ENCODE measurements around the gene RABGGTA. TPM values are rescaled to one million over a fixed set of nuclear protein-coding genes. Genes with fewer than 3 reads are reported as not detected.

RABGGTA gene
- total RNA-seq, 1 donor from 2014 or later = 38.4 TPM

DNA sequence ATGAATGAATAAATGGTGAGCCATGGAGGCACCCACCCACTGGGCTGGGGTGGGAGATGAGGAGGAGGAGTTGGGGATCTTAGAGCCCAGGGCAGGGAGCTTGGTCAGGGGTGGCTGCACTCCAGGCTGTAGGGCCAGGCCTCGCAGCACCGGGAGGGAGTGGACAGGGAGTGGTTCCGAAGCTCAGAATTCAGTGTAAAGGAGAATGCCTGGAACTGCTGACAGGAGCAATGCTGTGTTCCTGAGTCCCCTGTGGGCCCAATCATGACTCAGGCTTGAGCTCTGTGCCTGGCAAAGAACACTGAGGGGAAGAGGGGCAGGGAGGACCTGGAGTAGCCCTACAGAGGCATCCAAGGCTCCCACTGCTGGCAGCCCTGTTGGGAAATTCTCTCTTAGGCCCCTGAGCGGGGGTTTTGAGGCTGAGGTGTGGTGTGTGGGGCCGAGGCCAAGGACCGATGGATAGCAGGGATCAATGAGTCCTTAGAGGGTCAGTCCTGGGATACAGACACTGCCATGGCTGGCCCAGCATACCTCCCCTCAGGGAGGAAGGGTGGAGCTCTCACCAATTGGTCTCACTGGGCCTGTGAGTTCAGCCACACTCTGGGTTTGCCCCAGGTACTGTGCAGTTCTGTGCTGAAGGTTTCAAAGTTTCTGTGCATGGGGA is 9.5 kb upstream of the RABGGTA start:
- no peak for DNase-seq (ENCODE audit: low spot score)
- no peaks in the 10 kb centered on the region for H3K36me3 Mint-ChIP-seq (ENCODE audit: low read depth)
- no peak overlapping the region for H3K27ac Mint-ChIP-seq
- intact Hi-C loops (cut with micrococcal nuclease) = no loop called here
- H3K4me3 Mint-ChIP-seq (ENCODE audit: low read depth) = no peak overlapping the region
- peaks cover 9% of the 10 kb centered on the region for H3K27me3 Mint-ChIP-seq (ENCODE audit: low read depth)
- H3K4me1 Mint-ChIP-seq (ENCODE audit: low read depth) = peaks cover 19% of the 10 kb centered on the region
- H3K9me3 Mint-ChIP-seq = no peaks in the 10 kb centered on the region

GRCh38 chr14:24279301-24280186 is 8.1 kb upstream of the RABGGTA start:
- peaks cover 9% of the 10 kb centered on the region for H3K27me3 Mint-ChIP-seq (ENCODE audit: low read depth)
- H3K9me3 Mint-ChIP-seq = no peaks in the 10 kb centered on the region
- intact Hi-C loops (cut with micrococcal nuclease) = no loop called here
- peak overlapping the region; percentile 30 for H3K27ac Mint-ChIP-seq
- H3K36me3 Mint-ChIP-seq (ENCODE audit: low read depth) = no peaks in the 10 kb centered on the region
- DNase-seq (ENCODE audit: low spot score) = no peak
- no peak overlapping the region for H3K4me3 Mint-ChIP-seq (ENCODE audit: low read depth)
- peaks cover 19% of the 10 kb centered on the region for H3K4me1 Mint-ChIP-seq (ENCODE audit: low read depth)

DNA sequence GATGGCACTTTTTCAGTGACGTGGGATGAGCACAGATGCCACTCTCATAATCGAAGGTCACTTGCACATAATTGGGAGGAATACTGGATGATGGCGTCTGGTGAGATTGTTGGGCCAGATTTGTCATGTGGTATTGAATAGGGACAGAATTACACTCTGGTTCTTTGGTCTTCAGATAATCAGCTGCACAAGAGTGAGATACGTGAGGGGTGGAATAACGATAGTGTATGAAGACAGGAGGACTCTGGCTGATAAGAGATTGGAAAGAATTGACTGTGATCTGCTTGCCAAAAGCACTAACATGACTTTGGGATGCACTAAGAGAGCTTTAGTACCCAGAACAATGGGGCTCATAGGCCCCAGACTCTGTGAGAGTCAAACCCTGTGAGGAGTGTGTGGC is 7.0 kb upstream of the RABGGTA start:
- Mint-ChIP-seq H3K27me3 (ENCODE audit: low read depth) (peaks cover 9% of the 10 kb centered on the region), H3K9me3 (no peaks in the 10 kb centered on the region), H3K27ac (peak overlapping the region; percentile 36), H3K36me3 (ENCODE audit: low read depth) (no peaks in the 10 kb centered on the region), H3K4me1 (ENCODE audit: low read depth) (peaks cover 29% of the 10 kb centered on the region), H3K4me3 (ENCODE audit: low read depth) (no peak overlapping the region)
- intact Hi-C loops (cut with micrococcal nuclease) = no loop called here
- DNase-seq (ENCODE audit: low spot score) = no peak

GRCh38 chr14:24277606-24278321 is 6.4 kb upstream of the RABGGTA start:
- intact Hi-C loops (cut with micrococcal nuclease) = no loop called here
- peaks cover 32% of the 10 kb centered on the region for H3K4me1 Mint-ChIP-seq (ENCODE audit: low read depth)
- DNase-seq (ENCODE audit: low spot score) = no peak

GRCh38 chr14:24277071-24277470 is 5.7 kb upstream of the RABGGTA start:
- no peaks in the 10 kb centered on the region for H3K36me3 Mint-ChIP-seq (ENCODE audit: low read depth)
- H3K27ac Mint-ChIP-seq = no peak overlapping the region

More at GRCh38 chr14:24277606-24278321, 6.4 kb upstream of the RABGGTA start:
- Mint-ChIP-seq H3K9me3 (no peaks in the 10 kb centered on the region), H3K36me3 (ENCODE audit: low read depth) (no peaks in the 10 kb centered on the region), H3K4me3 (ENCODE audit: low read depth) (no peak overlapping the region), H3K27me3 (ENCODE audit: low read depth) (peaks cover 9% of the 10 kb centered on the region), H3K27ac (no peak overlapping the region)

GRCh38 chr14:24274101-24274543 is 2.7 kb upstream of the RABGGTA start:
- Mint-ChIP-seq H3K9me3 (no peaks in the 10 kb centered on the region), H3K36me3 (ENCODE audit: low read depth) (peaks cover 3% of the 10 kb centered on the region), H3K4me3 (ENCODE audit: low read depth) (peak overlapping the region; percentile 0), H3K27ac (peak overlapping the region; percentile 74), H3K27me3 (ENCODE audit: low read depth) (peaks cover 2% of the 10 kb centered on the region), H3K4me1 (ENCODE audit: low read depth) (peaks cover 43% of the 10 kb centered on the region)
- DNase-seq (ENCODE audit: low spot score) = peak; percentile 31
- intact Hi-C loops (cut with micrococcal nuclease) = loop anchor here (1.0 kb wide), 3 partner anchors 15 to 27 kb away; no protein-coding TSS in a partner anchor

More at GRCh38 chr14:24277071-24277470, 5.7 kb upstream of the RABGGTA start:
- no peak overlapping the region for H3K4me3 Mint-ChIP-seq (ENCODE audit: low read depth)
- peaks cover 9% of the 10 kb centered on the region for H3K27me3 Mint-ChIP-seq (ENCODE audit: low read depth)
- peaks cover 39% of the 10 kb centered on the region for H3K4me1 Mint-ChIP-seq (ENCODE audit: low read depth)
- no peak for DNase-seq (ENCODE audit: low spot score)
- H3K9me3 Mint-ChIP-seq = no peaks in the 10 kb centered on the region
- intact Hi-C loops (cut with micrococcal nuclease) = no loop called here

- Mint-ChIP-seq H3K27ac (peak overlapping the region; percentile 74), H3K4me1 (ENCODE audit: low read depth) (peaks cover 37% of the 10 kb centered on the region), H3K36me3 (ENCODE audit: low read depth) (peaks cover 7% of the 10 kb centered on the region), H3K27me3 (ENCODE audit: low read depth) (no peaks in the 10 kb centered on the region), H3K9me3 (no peaks in the 10 kb centered on the region), H3K4me3 (ENCODE audit: low read depth) (peak overlapping the region; percentile 13)
- intact Hi-C loops (cut with micrococcal nuclease) = no loop called here
- no peak for DNase-seq (ENCODE audit: low spot score)
Observed at GRCh38 chr14:24273422-24273998, 2.1 kb upstream of the RABGGTA start.

DNA sequence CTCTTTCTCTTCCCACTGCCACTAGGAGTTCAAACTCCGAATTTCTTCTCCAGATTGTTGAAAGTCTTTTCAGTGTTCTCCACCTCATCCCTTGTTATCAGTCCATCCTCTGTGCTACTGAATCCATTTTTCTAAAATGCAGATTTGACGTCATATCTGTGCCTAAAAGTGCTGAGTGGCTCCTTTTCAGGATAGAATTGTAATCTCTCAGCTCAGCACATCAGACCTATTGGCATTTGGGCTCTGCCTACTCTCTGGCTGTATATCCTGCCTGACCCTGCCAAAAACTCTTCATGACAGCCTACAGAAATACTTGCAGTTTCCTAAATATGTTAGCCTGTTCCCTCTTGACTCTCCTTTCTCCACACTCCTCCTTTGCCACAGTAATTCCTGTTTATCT is 1.1 kb upstream of the RABGGTA start:
- H3K27me3 Mint-ChIP-seq (ENCODE audit: low read depth) = no peaks in the 10 kb centered on the region
- H3K4me3 Mint-ChIP-seq (ENCODE audit: low read depth) = peak overlapping the region; percentile 72
- H3K4me1 Mint-ChIP-seq (ENCODE audit: low read depth) = peaks cover 30% of the 10 kb centered on the region
- intact Hi-C loops (cut with micrococcal nuclease) = no loop called here
- H3K36me3 Mint-ChIP-seq (ENCODE audit: low read depth) = peaks cover 11% of the 10 kb centered on the region
- no peak for DNase-seq (ENCODE audit: low spot score)
- peak overlapping the region; percentile 74 for H3K27ac Mint-ChIP-seq
- H3K9me3 Mint-ChIP-seq = no peaks in the 10 kb centered on the region

GRCh38 chr14:24271834-24272263 is 452 bp upstream of the RABGGTA start:
- Mint-ChIP-seq H3K4me1 (ENCODE audit: low read depth) (peaks cover 30% of the 10 kb centered on the region), H3K36me3 (ENCODE audit: low read depth) (peaks cover 16% of the 10 kb centered on the region), H3K27ac (peak overlapping the region; percentile 74), H3K9me3 (no peaks in the 10 kb centered on the region), H3K27me3 (ENCODE audit: low read depth) (no peaks in the 10 kb centered on the region), H3K4me3 (ENCODE audit: low read depth) (peak overlapping the region; percentile 72)
- intact Hi-C loops (cut with micrococcal nuclease) = loop anchor here (1.0 kb wide), 4 partner anchors 27 to 59 kb away; partner anchors contain the start of genes CHMP4A, DHRS1, GMPR2 and NEDD8
- no peak for DNase-seq (ENCODE audit: low spot score)

GRCh38 chr14:24270537-24271133 is 762 bp downstream of the RABGGTA start:
- Mint-ChIP-seq H3K27ac (peak overlapping the region; percentile 89), H3K4me3 (ENCODE audit: low read depth) (peak overlapping the region; percentile 86), H3K9me3 (no peaks in the 10 kb centered on the region), H3K36me3 (ENCODE audit: low read depth) (peaks cover 24% of the 10 kb centered on the region), H3K4me1 (ENCODE audit: low read depth) (peaks cover 30% of the 10 kb centered on the region), H3K27me3 (ENCODE audit: low read depth) (no peaks in the 10 kb centered on the region)
- no peak for DNase-seq (ENCODE audit: low spot score)
- intact Hi-C loops (cut with micrococcal nuclease) = loop anchor here (1.0 kb wide), 4 partner anchors 28 to 57 kb away; partner anchors contain the start of genes CHMP4A, DHRS1, GMPR2 and NEDD8

- no peak overlapping the region for H3K27ac Mint-ChIP-seq
- peaks cover 24% of the 10 kb centered on the region for H3K36me3 Mint-ChIP-seq (ENCODE audit: low read depth)
- H3K27me3 Mint-ChIP-seq (ENCODE audit: low read depth) = no peaks in the 10 kb centered on the region
- H3K4me1 Mint-ChIP-seq (ENCODE audit: low read depth) = peaks cover 30% of the 10 kb centered on the region
- DNase-seq (ENCODE audit: low spot score) = no peak
- H3K9me3 Mint-ChIP-seq = no peaks in the 10 kb centered on the region
- intact Hi-C loops (cut with micrococcal nuclease) = no loop called here
- peak overlapping the region; percentile 43 for H3K4me3 Mint-ChIP-seq (ENCODE audit: low read depth)
Observed at GRCh38 chr14:24269910-24270536, 1.4 kb downstream of the RABGGTA start.

Data from activated T-helper 2 cell treated with anti-CD3 and anti-CD28 coated beads, Interferon-gamma antibody, Interleukin-2, Interleukin-4, amounts not matched to agents 10 μg/mL and 5 μg/mL and 100 μg/mL, durations not matched to agents 14 hours and 24 hours and 36 hours (primary cell).